HG03103 (cell line): ENCODE results near the gene NEURL3.
"Not testable (repeated sequence)": the region's sequence is repeated elsewhere in the genome, so short reads cannot be mapped to it uniquely, and the experiment has no call there.

Source experiments
- ATAC-seq: cut with Tn5 transposase; IDR thresholded peaks from one replicate; pipeline ENCODE4 v1.9.1; 2021; ENCODE audit warnings: low read depth; ENCODE audit not compliant: unreplicated experiment

The NEURL3 gene

DNA sequence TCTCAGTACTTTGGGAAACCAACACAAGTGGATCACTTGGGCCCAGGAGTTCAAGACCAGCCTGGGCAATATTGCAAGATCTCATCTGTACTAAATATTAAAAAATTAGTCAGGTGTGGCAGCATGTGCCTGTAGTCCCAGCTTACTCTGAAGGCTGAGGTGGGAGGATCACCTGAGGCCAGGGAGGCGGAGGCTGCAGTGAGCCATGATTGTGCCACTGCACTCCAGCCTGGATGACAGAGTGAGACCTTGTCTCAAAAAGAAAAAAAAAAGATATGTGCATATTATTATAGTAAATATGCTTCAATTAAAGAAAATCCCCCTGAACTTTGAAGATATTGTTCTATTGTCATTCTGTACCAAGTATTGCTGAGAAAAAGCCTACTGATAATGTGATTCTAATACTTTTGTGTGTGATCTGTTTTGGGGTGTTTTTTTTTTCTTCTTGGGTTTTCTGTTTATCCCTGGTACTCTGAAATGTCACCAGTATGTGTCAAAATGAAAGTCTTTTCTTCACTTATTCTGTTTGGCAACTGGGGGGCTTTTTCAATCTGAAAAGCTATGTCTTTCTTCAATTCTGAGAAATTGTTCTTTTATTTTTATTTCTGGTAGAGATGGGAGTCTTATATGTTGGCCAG, 13.2 kb downstream of the NEURL3 start:
- ATAC-seq = no peak

DNA sequence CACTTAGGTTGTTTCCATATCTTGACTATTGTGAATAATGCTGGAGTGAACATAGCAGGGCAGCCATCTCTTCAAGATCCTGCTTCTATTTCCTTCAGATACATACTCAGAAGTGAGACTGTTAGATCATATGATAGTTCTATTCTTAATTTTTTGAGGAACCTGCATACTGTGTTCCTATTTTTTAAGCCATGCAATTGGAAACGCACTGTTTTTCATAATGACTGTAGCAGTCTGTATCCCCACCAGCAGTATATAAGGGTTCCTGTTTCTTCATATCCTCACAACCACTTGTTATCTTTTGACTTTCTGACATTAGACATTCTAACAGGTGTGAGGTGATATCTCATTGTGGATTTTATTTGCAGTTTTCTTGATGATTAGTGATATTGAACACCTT, 15.5 kb downstream of the NEURL3 start:
- ATAC-seq = no peak

DNA sequence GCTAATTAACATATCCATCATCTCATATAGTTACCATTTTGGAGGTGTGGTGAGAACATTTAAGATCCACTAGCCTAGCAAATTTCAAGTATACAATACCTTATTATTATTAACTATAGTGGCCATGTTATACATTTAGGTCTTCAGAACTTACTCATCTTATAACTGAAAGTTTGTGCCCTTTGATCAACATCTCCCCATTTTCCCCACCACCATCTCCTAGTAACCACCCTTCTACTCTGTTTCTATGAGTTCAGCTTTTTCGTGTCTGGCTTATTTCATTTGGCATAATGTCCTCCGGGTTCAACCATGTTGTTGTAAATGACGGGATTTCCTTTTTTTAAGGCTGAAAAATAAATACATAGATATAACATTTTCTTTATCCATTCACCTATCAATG, 15.9 kb downstream of the NEURL3 start:
- ATAC-seq = no peak

DNA sequence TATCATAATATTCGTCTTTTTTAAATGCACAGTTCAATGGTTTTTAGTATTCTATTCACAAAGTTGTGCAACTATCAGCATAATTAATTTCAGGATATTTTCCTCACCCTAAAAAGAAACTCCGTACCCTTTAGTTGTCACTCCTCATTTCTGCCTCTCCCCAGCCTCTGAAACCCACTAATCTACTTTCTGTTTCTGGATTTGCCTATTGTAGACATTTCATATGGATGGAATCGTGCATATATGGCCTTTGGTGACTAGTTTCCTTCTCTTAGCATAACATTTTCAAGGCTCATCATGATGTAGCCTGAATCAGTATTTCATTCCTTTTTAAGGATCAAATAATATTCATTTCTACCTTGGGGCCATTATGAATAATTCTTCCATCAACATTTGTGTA, 18.5 kb downstream of the NEURL3 start:
- no peak for ATAC-seq

DNA sequence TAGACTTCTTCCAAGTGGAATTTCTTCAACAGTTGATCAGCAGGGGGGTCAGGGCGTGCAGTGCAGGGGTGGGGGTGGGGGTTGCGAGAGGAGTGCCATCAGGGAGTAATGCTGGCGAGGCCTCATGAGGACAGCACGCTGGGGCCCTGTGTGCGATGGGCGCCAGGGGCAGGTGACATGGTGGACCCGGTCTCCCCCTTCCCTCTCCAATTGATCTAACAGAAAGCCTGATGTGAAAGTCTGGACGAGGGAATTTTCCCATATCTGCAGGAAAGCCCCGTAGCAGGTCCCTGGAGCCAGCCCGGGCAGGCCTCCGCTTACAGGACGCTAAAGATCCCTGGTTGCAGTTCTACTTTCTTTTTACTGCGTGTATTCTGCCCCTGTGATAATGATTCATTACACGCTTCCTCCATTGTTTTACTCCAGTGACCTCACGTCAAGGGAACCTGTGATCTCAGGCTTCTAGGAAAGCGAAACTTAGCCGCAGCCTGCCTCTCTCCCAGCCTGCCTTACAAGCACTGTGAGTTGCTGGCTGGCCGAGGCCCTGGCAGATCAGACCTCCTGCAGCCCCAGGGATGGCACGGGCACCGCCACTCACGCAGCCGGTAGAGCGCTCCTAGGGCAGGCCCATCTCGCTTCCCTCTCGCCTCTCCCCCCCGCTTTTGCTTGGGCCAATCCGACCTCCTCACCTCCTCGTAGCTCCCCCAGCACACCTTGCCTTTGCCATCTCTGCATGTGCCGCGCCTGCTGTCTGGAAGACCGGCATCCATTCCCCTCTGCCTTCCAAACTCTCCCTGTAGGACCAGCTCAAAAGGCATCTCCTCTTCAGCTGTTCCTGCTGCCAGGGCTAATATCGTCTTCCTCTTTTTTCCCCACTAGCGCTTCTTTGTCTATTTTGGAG, 19.2 kb downstream of the NEURL3 start:
- peak; percentile 63 for ATAC-seq

DNA sequence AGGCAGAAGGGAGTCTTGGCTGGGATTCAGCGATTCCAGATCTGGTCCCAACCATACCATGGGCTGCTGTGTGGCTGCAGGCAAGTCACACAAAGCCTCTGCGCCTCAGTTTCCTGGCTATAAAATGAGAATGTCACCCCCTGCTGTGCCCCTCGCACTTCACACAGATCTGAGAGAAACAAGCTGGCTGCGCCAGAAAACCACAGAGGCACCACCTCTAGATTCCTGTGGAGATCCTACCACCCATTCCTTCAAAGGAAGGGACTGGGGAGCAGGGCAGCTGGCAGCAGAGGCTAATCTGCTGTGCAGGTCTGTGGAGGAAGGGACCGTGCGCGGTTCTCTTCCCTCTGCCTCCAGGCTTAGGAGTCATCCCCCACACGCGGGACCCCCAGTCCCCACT, 19.8 kb downstream of the NEURL3 start:
- ATAC-seq = no peak

DNA sequence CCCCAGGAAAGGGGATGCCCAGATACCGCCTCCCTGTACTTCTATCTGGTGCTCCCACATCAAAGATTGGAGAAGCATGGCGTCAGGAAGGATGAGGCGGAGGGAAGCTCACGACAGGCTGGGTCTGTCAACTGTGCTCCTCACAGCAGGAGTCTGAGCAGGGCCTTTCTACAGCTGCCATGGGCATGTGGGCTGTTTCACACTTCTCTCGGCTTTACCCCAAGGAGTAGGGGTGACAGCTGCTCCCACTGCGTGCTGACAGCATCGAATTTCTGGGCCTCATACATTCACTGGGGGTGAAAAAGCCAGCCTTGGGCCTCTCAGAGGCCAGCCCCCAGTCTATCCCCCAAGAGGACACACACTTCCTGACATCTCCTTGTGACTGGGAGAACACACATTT, 21.1 kb downstream of the NEURL3 start:
- no peak for ATAC-seq

DNA sequence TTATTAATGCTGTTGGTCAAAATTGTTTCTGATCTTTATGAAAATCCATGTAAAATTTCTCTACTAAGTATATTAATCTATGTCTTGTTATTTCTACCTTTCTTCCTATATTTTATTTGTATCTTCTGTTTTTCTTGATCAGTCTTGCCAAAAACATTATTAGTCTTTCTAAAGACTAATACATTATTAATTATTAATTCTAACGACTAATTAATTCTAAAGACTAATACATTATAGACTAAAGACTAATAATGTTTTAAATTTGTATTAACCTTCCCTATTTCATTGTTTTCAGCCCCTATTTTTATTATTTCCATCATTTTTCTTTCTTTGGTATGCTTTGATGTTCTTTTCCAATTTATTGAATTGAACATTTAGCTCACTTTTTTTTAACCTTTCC, 27.7 kb downstream of the NEURL3 start:
- no peak for ATAC-seq

DNA sequence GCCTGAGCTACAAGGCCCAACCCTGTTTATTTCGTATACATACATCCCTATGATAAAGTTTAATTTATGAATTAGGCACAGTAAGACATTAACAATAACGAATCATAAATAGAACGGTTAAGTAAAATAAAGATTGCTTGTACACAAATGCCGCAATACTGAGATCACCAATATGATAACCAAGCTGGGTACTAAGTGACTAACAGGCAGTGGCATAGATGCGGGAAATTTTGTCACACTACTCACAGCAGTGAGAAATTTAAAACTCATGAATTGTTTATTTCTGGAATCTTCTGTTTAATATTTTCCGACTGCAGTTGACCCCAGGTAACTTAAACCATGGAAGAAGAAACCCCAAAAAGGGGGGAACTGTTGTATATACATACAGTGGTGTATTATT, 33.4 kb downstream of the NEURL3 start:
- no peak for ATAC-seq

DNA sequence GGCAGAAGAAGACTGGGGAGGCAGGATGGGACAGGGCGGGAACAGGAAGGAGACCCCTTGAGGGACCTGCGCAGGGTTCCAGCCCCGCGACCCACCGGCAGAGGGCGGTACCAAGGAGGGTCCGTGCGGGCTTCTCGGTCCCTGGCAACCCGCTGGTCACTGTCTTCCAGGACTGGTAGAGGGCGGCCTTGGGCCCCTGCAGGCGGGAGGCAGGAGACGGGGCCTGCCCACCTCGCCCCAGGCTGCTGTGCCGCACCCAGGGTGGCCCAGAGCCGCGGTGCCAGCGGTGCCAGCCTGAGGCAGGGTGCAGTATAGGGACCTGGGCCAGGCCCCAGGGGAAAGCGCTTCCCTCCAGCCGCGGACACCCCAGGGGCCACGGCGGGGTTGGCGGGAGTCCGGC, 34.5 kb downstream of the NEURL3 start:
- no peak for ATAC-seq

DNA sequence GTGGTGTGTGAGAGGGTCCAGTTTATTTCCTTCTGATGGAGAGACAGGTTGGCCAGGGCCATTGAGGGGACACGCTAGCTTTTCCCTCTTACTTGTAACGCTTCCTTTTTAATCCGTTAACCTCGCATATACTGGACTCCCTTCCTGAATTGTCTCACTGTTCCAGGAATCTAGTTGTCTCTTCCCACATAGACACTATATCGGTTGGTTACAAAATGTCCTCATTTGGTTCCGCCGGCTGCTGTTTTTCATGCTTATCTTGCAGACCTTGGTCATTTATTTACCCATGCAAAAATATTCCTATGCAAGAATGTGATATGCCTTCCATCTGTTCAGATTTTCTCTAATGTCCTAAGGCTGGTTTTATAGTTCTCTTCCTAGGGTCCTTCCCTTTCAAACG, 35.0 kb downstream of the NEURL3 start:
- no peak for ATAC-seq

DNA sequence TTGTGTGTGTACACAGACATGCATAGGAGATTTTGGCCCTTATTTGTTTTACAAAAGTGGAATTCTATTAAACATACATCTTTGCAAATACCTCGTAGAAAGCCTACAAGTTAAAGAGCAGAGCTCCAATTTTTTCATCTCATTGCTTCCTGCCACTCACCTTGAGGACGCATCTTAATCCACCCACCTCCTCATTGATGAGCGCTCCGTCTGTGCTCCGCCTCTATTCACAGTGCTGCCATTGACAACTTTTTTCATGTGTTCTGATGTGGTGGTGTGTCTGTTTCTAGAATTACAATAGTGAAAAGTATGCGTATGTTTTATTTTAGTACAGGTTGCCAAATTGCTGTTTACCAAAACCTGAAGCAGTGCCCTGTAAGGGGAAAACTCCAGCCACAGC, 36.3 kb downstream of the NEURL3 start:
- ATAC-seq = no peak

DNA sequence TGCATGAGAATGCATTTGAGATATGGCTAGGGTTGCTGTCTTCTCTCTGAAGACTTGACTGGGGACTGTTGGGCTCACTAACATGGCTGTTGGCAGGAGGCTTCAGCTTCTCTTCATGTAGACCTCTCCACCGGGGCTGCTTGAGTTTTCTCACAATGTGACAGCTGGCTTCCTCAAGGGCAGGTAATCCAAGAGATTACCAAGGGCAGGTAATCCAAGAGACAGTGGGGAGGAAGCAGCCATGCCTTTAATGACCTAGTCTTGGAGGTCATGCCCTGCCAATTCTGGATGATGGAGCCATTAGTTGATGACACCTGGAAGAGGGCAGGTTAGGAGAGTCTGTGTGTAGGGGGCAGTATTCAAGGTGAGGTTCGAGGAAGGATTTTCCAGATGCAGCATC, 40.5 kb downstream of the NEURL3 start:
- no peak for ATAC-seq

DNA sequence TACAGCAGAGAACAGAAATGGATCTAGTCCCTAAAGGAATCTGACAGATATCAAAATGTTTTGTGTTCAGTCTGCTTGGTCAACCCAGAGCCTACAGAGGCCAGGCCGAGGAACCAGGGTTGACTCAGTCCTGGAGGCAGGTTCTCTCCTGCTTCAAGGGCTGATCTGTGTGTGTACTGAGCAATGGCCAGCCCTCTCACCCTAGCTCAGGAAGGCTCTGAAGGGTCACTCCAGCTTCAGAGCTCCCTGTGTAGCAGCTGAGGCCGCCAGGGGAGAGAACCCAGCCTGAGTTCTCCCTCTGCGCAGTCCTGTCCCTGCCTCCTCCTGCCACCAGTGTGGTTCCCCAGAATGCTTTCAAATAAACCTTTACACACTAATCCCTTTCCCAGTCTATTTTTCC, 41.1 kb downstream of the NEURL3 start:
- no peak for ATAC-seq

DNA sequence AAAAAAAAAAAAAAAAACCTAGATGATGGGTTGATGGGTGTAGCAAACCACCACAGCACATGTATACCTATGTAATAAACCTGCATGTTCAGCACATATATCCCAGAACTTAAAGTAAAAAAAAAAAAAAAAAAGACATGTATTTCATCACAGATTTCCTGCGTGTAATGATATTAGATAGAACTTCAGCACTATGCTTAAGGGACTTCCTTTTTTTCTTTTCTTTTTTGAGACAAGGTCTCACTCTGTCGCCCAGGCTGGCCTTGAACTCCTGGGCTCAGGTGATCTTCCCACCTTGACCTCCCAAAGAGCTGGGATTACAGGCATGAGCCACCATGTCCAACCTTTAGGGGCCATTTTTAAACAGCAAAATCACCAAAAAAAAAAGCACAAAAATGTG, 42.0 kb downstream of the NEURL3 start:
- ATAC-seq = no peak

DNA sequence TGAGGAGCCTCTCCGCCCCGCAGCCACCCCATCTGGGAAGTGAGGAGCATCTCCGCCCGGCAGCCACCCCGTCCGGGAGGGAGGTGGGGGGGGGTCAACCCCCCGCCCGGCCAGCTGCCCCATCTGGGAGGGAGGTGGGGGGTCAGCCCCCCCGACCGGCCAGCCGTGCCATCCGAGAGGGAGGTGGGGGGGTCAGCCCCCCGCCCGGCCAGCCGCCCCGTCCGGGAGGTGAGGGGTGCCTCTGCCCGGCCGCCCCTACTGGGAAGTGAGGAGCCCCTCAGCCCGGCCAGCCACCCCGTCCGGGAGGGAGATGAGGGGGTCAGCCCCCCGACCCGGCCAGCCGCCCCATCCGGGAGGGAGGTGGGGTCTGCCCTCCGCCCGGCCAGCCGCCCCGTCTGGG, 43.5 kb downstream of the NEURL3 start:
- ATAC-seq = not testable (repeated sequence)

DNA sequence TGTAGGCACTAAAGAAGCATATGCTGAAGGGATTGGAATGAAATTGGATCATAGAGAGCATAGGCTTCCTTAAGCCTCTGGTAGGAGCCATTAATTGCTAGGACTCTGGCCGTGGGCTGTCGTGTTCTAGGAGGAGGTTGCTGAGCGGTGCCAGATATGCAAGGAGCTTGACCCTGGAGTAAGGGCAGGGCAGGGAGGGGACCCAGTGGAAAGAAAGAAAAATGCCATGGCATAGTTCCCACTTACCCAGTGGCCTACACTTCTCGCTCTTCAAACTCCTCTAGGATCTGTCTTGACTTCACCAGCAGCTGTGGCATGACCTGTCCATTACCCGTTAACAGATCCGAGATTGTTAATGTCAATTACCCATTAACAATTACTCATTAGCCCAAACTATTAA, 53.1 kb downstream of the NEURL3 start:
- ATAC-seq = no peak

DNA sequence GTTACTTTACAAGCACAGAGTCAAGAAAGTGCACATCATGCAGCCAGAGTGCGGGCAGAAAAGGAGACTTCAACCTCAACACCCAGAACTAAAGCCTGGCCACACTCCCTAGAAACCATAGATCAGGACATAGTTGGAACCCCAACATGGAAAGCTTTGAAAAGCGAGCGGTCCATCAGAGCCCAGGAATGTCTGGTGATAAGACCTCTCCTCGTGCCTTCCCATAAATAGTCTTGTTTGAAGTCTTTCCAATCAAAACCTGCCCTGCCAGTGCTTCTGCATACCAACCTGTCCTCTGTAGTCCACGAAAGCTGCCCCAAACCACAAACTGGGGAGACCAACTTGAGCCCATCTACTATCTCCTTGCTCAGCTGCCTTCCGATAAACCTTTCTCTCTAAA, 55.5 kb downstream of the NEURL3 start:
- ATAC-seq = no peak

DNA sequence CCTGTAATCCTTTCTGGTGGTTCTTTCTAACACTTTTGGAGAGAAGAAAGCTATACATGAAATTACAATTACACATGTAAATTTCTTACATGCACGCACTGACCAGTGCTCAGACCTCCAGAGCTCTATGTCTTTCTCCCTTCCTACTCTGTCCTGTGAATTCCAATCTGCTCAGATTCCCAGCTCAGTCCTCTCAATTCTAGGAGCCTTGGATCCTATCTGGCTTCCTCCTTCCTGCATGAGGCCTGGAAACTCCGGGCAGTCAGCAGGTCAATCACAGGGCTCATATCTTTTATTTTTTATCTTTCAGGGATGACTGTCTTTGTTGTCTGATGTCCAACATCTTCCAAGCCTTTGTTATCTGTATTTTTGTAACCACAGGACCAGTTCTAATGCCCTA, 56.0 kb downstream of the NEURL3 start:
- ATAC-seq = no peak

DNA sequence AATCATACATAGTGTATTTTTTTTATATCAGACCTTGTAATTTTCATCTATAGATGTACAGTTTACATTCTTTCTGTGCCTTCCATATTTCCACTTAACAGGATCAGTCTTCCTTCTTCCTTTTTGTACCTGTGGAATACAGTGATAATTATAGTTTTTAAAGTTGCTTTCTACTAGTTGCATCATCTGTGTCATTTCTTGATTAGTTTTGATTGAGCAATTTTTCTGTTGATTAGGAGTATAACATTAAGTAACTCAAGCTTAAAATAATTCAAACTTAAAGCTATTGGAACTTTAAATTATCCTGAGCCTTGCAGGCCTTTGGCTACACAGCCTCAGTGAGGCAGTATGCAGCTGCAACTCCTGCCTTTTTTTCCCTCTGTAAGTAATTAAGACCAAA, 57.4 kb downstream of the NEURL3 start:
- ATAC-seq = no peak
